CD4-positive, alpha-beta T cell treated with Interleukin-15 for 1 hour (primary cell): ENCODE results near the gene GPR141.

Experiments used
- DNase-seq: peaks from one replicate; pipeline ENCODE4 v3.0.0-alpha.2; 2020

GPR141 gene

GRCh38 chr7:37732888-37733287, 49.3 kb downstream of the GPR141 start:
- DNase-seq = no peak

- DNase-seq = no peak
These were observed 51.6 kb downstream of the GPR141 start for GRCh38 chr7:37735196-37735595.

GRCh38 chr7:37738321-37738720, 54.8 kb downstream of the GPR141 start:
- DNase-seq = no peak

GRCh38 chr7:37740398-37740797, 56.8 kb downstream of the GPR141 start:
- DNase-seq = no peak

GRCh38 chr7:37741776-37742175, 58.2 kb downstream of the GPR141 start:
- DNase-seq = no peak

GRCh38 chr7:37751096-37751495, 67.5 kb downstream of the GPR141 start:
- DNase-seq = no peak

- DNase-seq = no peak
These were observed 70.0 kb downstream of the GPR141 start for GRCh38 chr7:37753398-37754050.

GRCh38 chr7:37756797-37757551, 73.4 kb downstream of the GPR141 start:
- no peak for DNase-seq

GRCh38 chr7:37757563-37757962, 74.0 kb downstream of the GPR141 start:
- no peak for DNase-seq

- DNase-seq = no peak
These were observed 75.0 kb downstream of the GPR141 start for GRCh38 chr7:37758501-37759045.

- DNase-seq = no peak
These were observed 76.0 kb downstream of the GPR141 start for GRCh38 chr7:37759526-37759925.

GRCh38 chr7:37765421-37765829, 81.9 kb downstream of the GPR141 start:
- DNase-seq = no peak

- DNase-seq = peak; percentile 34
These were observed 82.4 kb downstream of the GPR141 start for GRCh38 chr7:37765872-37766525.

- DNase-seq = no peak
These were observed 85.0 kb downstream of the GPR141 start for GRCh38 chr7:37768611-37769010.

- no peak for DNase-seq
These were observed 85.7 kb downstream of the GPR141 start for GRCh38 chr7:37769291-37769690.

GRCh38 chr7:37769726-37770125, 86.2 kb downstream of the GPR141 start:
- no peak for DNase-seq

- DNase-seq = no peak
These were observed 87.3 kb downstream of the GPR141 start for GRCh38 chr7:37770838-37771237.

- no peak for DNase-seq
These were observed 87.8 kb downstream of the GPR141 start for GRCh38 chr7:37771342-37771741.

- no peak for DNase-seq
These were observed 88.2 kb downstream of the GPR141 start for GRCh38 chr7:37771801-37772200.

- no peak for DNase-seq
These were observed 92.4 kb downstream of the GPR141 start for GRCh38 chr7:37775921-37776320.

GRCh38 chr7:37781156-37781555, 97.6 kb downstream of the GPR141 start:
- DNase-seq = no peak

GRCh38 chr7:37782166-37782565, 98.6 kb downstream of the GPR141 start:
- no peak for DNase-seq

- DNase-seq = no peak
These were observed 100.4 kb downstream of the GPR141 start for GRCh38 chr7:37784015-37784414.
